Measurements from ENCODE around the gene FKBP8. TPM values are rescaled to one million over a fixed set of nuclear protein-coding genes. Genes with fewer than 3 reads are reported as not detected.

FKBP8 gene
- total RNA-seq, 1 donor from 2014 or later = 162 TPM

- no peak for DNase-seq (ENCODE audit: low spot score)
Observed at GRCh38 chr19:18502638-18503294, 40.6 kb downstream of the FKBP8 start.

GRCh38 chr19:18502246-18502637 is 41.1 kb downstream of the FKBP8 start:
- DNase-seq (ENCODE audit: low spot score) = no peak

GRCh38 chr19:18501832-18502231 is 41.5 kb downstream of the FKBP8 start:
- no peak for DNase-seq (ENCODE audit: low spot score)

- DNase-seq (ENCODE audit: low spot score) = no peak
Observed at GRCh38 chr19:18501351-18501750, 42.0 kb downstream of the FKBP8 start.

GRCh38 chr19:18500799-18501198 is 42.6 kb downstream of the FKBP8 start:
- DNase-seq (ENCODE audit: low spot score) = no peak

GRCh38 chr19:18500376-18500775 is 43.0 kb downstream of the FKBP8 start:
- no peak for DNase-seq (ENCODE audit: low spot score)

GRCh38 chr19:18499055-18499775 is 44.2 kb downstream of the FKBP8 start:
- DNase-seq (ENCODE audit: low spot score) = no peak

- DNase-seq (ENCODE audit: low spot score) = no peak
Observed at GRCh38 chr19:18496980-18497256, 46.5 kb downstream of the FKBP8 start.

- no peak for DNase-seq (ENCODE audit: low spot score)
Observed at GRCh38 chr19:18496167-18496979, 47.0 kb downstream of the FKBP8 start.

- no peak for DNase-seq (ENCODE audit: low spot score)
Observed at GRCh38 chr19:18495204-18495911, 48.0 kb downstream of the FKBP8 start.

- DNase-seq (ENCODE audit: low spot score) = no peak
Observed at GRCh38 chr19:18494267-18494607, 49.1 kb downstream of the FKBP8 start.

- no peak for DNase-seq (ENCODE audit: low spot score)
Observed at GRCh38 chr19:18493440-18494266, 49.7 kb downstream of the FKBP8 start.

- no peak for DNase-seq (ENCODE audit: low spot score)
Observed at GRCh38 chr19:18491995-18492953, 51.1 kb downstream of the FKBP8 start.

- no peak for DNase-seq (ENCODE audit: low spot score)
Observed at GRCh38 chr19:18490728-18491127, 52.6 kb downstream of the FKBP8 start.

- no peak for DNase-seq (ENCODE audit: low spot score)
Observed at GRCh38 chr19:18489627-18490184, 53.7 kb downstream of the FKBP8 start.

GRCh38 chr19:18488838-18489626 is 54.3 kb downstream of the FKBP8 start:
- DNase-seq (ENCODE audit: low spot score) = no peak

- no peak for DNase-seq (ENCODE audit: low spot score)
Observed at GRCh38 chr19:18488403-18488723, 55.0 kb downstream of the FKBP8 start.

GRCh38 chr19:18487576-18488402 is 55.6 kb downstream of the FKBP8 start:
- DNase-seq (ENCODE audit: low spot score) = no peak

Measured in ureter (tissue), 1 donor.